Activated T-cell treated with anti-CD3 and anti-CD28 coated beads, Interleukin-2, amount 50 U/mL, for 4 hours (primary cell): ENCODE data around the gene ICA1. TPM values are rescaled to one million over a fixed set of nuclear protein-coding genes. Genes with fewer than 3 reads are reported as not detected.
"Not testable (repeated sequence)": the region's sequence is repeated elsewhere in the genome, so short reads cannot be mapped to it uniquely, and the experiment has no call there.

Source experiments
- ATAC-seq, 2 donors: fragments of 200-7000 bp; cut with Tn5 transposase; one replicate each; pipeline ENCODE4 v1.10.0; 2021
- DNase-seq: peaks from one replicate; pipeline ENCODE4 v3.0.0-alpha.2; 2020
- H3K27me3 Mint-ChIP-seq: one replicate; pipeline ENCODE4 v1.8.0; 2021; ENCODE audit warnings: low read depth, mixed read lengths
- H3K36me3 Mint-ChIP-seq: one replicate; pipeline ENCODE4 v1.8.0; 2022; ENCODE audit warnings: mixed read lengths; ENCODE audit not compliant: insufficient read depth
- H3K4me1 Mint-ChIP-seq: one replicate; pipeline ENCODE4 v1.8.0; 2021; ENCODE audit warnings: low read depth, mixed read lengths
- H3K4me3 Mint-ChIP-seq: one replicate; pipeline ENCODE4 v1.8.0; 2021; ENCODE audit warnings: mild to moderate bottlenecking, moderate library complexity, mixed read lengths
- H3K9me3 Mint-ChIP-seq: one replicate; pipeline ENCODE4 v1.8.0; 2021; ENCODE audit warnings: mixed read lengths
- total RNA-seq, 3 donors: library from RNA; stranded (reverse); gene quantifications; one replicate each; pipeline ENCODE4 v1.2.1, GENCODE V29; 2021

Gene ICA1
- total RNA-seq, 3 donors from 2014 or later, result 0.18 to 0.41 (median 0.32) TPM

GRCh38 chr7:8086239-8086638, 175.7 kb downstream of the ICA1 start:
- Mint-ChIP-seq H3K27me3 (no peaks in the 10 kb centered on the region), H3K4me3 (no peak overlapping the region), H3K9me3 (no peaks in the 10 kb centered on the region), H3K4me1 (no peaks in the 10 kb centered on the region), H3K36me3 (peaks cover 27% of the 10 kb centered on the region)
- no peak for ATAC-seq
- no peak for DNase-seq

GRCh38 chr7:8085420-8085819, 176.5 kb downstream of the ICA1 start:
- DNase-seq, result no peak
- H3K4me1 Mint-ChIP-seq, result no peaks in the 10 kb centered on the region
- H3K27me3 Mint-ChIP-seq, result no peaks in the 10 kb centered on the region
- H3K36me3 Mint-ChIP-seq, result peaks cover 27% of the 10 kb centered on the region
- no peak for ATAC-seq
- no peak overlapping the region for H3K4me3 Mint-ChIP-seq
- no peaks in the 10 kb centered on the region for H3K9me3 Mint-ChIP-seq

- H3K4me1 Mint-ChIP-seq, result no peaks in the 10 kb centered on the region
- no peaks in the 10 kb centered on the region for H3K27me3 Mint-ChIP-seq
- H3K9me3 Mint-ChIP-seq, result no peaks in the 10 kb centered on the region
- no peak for DNase-seq
- no peak overlapping the region for H3K4me3 Mint-ChIP-seq
- H3K36me3 Mint-ChIP-seq, result peaks cover 22% of the 10 kb centered on the region
- ATAC-seq, result no peak
These were observed 177.1 kb downstream of the ICA1 start for GRCh38 chr7:8084836-8085235.

GRCh38 chr7:8082762-8083161, 179.2 kb downstream of the ICA1 start:
- Mint-ChIP-seq H3K27me3 (no peaks in the 10 kb centered on the region), H3K4me3 (no peak overlapping the region), H3K4me1 (no peaks in the 10 kb centered on the region), H3K36me3 (peaks cover 22% of the 10 kb centered on the region), H3K9me3 (no peaks in the 10 kb centered on the region)
- DNase-seq (no peak), ATAC-seq (no peak)

GRCh38 chr7:8078418-8078817, 183.5 kb downstream of the ICA1 start:
- H3K4me1 Mint-ChIP-seq, result no peaks in the 10 kb centered on the region
- H3K27me3 Mint-ChIP-seq, result no peaks in the 10 kb centered on the region
- peaks cover 8% of the 10 kb centered on the region for H3K36me3 Mint-ChIP-seq
- H3K4me3 Mint-ChIP-seq, result no peak overlapping the region
- no peak for ATAC-seq
- no peak for DNase-seq
- H3K9me3 Mint-ChIP-seq, result no peaks in the 10 kb centered on the region

GRCh38 chr7:8070451-8071180, 191.4 kb downstream of the ICA1 start:
- Mint-ChIP-seq H3K4me1 (peaks cover 36% of the 10 kb centered on the region), H3K4me3 (no peak overlapping the region), H3K27me3 (no peaks in the 10 kb centered on the region), H3K36me3 (peaks cover 37% of the 10 kb centered on the region), H3K9me3 (no peaks in the 10 kb centered on the region)
- ATAC-seq, result no peak
- DNase-seq, result no peak

GRCh38 chr7:8068892-8069686, 192.9 kb downstream of the ICA1 start:
- peaks cover 46% of the 10 kb centered on the region for H3K4me1 Mint-ChIP-seq
- DNase-seq, result no peak
- no peak for ATAC-seq
- H3K27me3 Mint-ChIP-seq, result no peaks in the 10 kb centered on the region
- peaks cover 45% of the 10 kb centered on the region for H3K36me3 Mint-ChIP-seq
- no peaks in the 10 kb centered on the region for H3K9me3 Mint-ChIP-seq
- H3K4me3 Mint-ChIP-seq, result no peak overlapping the region

GRCh38 chr7:8065356-8065813, 196.6 kb downstream of the ICA1 start:
- no peak for DNase-seq
- H3K4me1 Mint-ChIP-seq, result peaks cover 41% of the 10 kb centered on the region
- H3K27me3 Mint-ChIP-seq, result no peaks in the 10 kb centered on the region
- no peaks in the 10 kb centered on the region for H3K9me3 Mint-ChIP-seq
- H3K36me3 Mint-ChIP-seq, result peaks cover 42% of the 10 kb centered on the region
- no peak for ATAC-seq
- no peak overlapping the region for H3K4me3 Mint-ChIP-seq

GRCh38 chr7:8064828-8065227, 197.1 kb downstream of the ICA1 start:
- Mint-ChIP-seq H3K4me3 (no peak overlapping the region), H3K4me1 (peaks cover 41% of the 10 kb centered on the region), H3K36me3 (peaks cover 47% of the 10 kb centered on the region), H3K27me3 (no peaks in the 10 kb centered on the region), H3K9me3 (no peaks in the 10 kb centered on the region)
- ATAC-seq, result no peak
- no peak for DNase-seq

- no peaks in the 10 kb centered on the region for H3K27me3 Mint-ChIP-seq
- no peak overlapping the region for H3K4me3 Mint-ChIP-seq
- DNase-seq (no peak), ATAC-seq (no peak)
- peaks cover 38% of the 10 kb centered on the region for H3K4me1 Mint-ChIP-seq
- peaks cover 51% of the 10 kb centered on the region for H3K36me3 Mint-ChIP-seq
- H3K9me3 Mint-ChIP-seq, result no peaks in the 10 kb centered on the region
These were observed 198.2 kb downstream of the ICA1 start for GRCh38 chr7:8063706-8064297.

- H3K4me3 Mint-ChIP-seq, H3K27me3 Mint-ChIP-seq, H3K9me3 Mint-ChIP-seq, DNase-seq, ATAC-seq: not testable (repeated sequence)
- Mint-ChIP-seq H3K36me3 (peaks cover 52% of the 10 kb centered on the region), H3K4me1 (peaks cover 34% of the 10 kb centered on the region)
These were observed 198.7 kb downstream of the ICA1 start for GRCh38 chr7:8063300-8063699.

Other genes with a start within 250 kb of the ICA1 start
- under 1 TPM in 1 of 3 donors, not detected in 2; 0.08 TPM for gene NXPH1, start 171.4 kb upstream of the ICA1 start, total RNA-seq